ENCODE results near the gene L1CAM. TPM values are rescaled to one million over a fixed set of nuclear protein-coding genes. Genes with fewer than 3 reads are reported as not detected.
A peak's percentile ranks its signal among the peaks of the same experiment; 100 is the strongest.

L1CAM gene
- total RNA-seq, 3 donors from 2014 or later, result 0.29 to 1.8 (median 0.66) TPM

DNA sequence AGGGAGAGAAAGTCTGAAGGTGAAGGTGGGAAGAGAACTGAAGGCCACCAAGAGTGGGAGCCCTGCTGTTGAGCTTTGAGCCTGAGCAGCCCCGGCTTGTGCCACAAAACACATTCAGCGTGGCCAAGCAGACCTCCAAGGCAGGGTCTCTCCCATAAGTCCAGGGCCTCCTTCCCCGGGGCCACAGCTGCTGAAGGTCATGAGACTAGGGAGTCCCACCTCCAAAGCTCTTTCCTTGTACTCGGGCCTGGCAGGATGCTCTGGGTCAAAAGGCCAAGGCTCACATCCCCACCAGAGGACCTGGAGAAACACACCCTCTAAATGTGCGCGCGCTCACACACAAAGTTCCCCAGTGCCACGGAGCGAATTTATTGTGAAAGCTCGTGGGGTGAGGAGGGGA, 43.6 kb upstream of the L1CAM start:
- intact Hi-C loops (cut with DNase I; ENCODE audit: low total_unique reads), result no loop called here
- Histone ChIP-seq H3K27ac (peak overlapping the region; percentile 14 to 35), H3K4me1 (no peaks in the 10 kb centered on the region)

DNA sequence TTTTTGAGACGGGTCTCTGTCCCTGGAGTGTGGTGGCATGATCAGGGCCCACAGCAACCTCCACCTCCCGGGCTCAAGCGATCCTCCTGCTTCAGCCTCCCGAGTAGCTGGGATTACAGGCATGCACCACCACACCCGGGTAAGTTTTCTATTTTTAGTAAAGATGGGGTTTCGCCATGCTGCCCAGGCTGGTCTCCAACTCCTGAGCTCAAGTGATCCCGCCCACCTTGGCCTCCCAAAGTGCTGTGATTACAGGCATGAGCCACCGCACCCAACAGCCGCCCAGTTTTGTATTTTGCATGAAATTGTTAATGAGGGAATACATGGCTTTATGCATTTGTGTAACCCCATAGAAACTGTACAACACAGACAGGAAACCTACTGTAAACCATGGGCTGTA, 42.9 kb upstream of the L1CAM start:
- no peak for DNase-seq (ENCODE audit: low spot score in 2 of 2)
- no peaks in the 10 kb centered on the region for H3K9me3 ChIP-seq
- peak overlapping the region; percentile 87 to 88 for H3K27ac ChIP-seq
- no peak for TF ChIP-seq POLR2AphosphoS5 (IDR thresholded peaks at IDR 0.05)
- TF ChIP-seq, protein P1, sequence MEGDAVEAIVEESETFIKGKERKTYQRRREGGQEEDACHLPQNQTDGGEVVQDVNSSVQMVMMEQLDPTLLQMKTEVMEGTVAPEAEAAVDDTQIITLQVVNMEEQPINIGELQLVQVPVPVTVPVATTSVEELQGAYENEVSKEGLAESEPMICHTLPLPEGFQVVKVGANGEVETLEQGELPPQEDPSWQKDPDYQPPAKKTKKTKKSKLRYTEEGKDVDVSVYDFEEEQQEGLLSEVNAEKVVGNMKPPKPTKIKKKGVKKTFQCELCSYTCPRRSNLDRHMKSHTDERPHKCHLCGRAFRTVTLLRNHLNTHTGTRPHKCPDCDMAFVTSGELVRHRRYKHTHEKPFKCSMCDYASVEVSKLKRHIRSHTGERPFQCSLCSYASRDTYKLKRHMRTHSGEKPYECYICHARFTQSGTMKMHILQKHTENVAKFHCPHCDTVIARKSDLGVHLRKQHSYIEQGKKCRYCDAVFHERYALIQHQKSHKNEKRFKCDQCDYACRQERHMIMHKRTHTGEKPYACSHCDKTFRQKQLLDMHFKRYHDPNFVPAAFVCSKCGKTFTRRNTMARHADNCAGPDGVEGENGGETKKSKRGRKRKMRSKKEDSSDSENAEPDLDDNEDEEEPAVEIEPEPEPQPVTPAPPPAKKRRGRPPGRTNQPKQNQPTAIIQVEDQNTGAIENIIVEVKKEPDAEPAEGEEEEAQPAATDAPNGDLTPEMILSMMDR (IDR thresholded peaks at IDR 0.05), result no peak
- TF ChIP-seq POLR2A (IDR thresholded peaks at IDR 0.05), result no peak
- H3K4me1 ChIP-seq, result no peaks in the 10 kb centered on the region
- intact Hi-C loops (cut with DNase I; ENCODE audit: low total_unique reads), result no loop called here
- peaks cover 0 to 33% of the 10 kb centered on the region in 2 donors for H3K27me3 ChIP-seq
- no peaks in the 10 kb centered on the region for H3K36me3 ChIP-seq
- peak overlapping the region in 1 of 3 donors; percentile 63 for H3K4me3 ChIP-seq

More for the DNA sequence above, 43.6 kb upstream of the L1CAM start:
- no peaks in the 10 kb centered on the region for H3K36me3 ChIP-seq
- peaks cover 0 to 28% of the 10 kb centered on the region in 2 donors for H3K27me3 ChIP-seq
- no peak for TF ChIP-seq POLR2A (IDR thresholded peaks at IDR 0.05)
- no peak for TF ChIP-seq POLR2AphosphoS5 (IDR thresholded peaks at IDR 0.05)
- TF ChIP-seq, protein P1 (IDR thresholded peaks at IDR 0.05), result no peak
- no peak overlapping the region for H3K4me3 ChIP-seq
- DNase-seq (ENCODE audit: low spot score in 2 of 2), result no peak
- no peaks in the 10 kb centered on the region for H3K9me3 ChIP-seq

- intact Hi-C loops (cut with DNase I; ENCODE audit: low total_unique reads), result no loop called here
- peak in 2 of 3 donors; percentile 48 to 52 for TF ChIP-seq POLR2AphosphoS5 (IDR thresholded peaks at IDR 0.05)
- no peak for TF ChIP-seq POLR2A (IDR thresholded peaks at IDR 0.05)
- TF ChIP-seq, protein P1 (IDR thresholded peaks at IDR 0.05), result no peak
- H3K9me3 ChIP-seq, result no peaks in the 10 kb centered on the region
- H3K4me3 ChIP-seq, result peak overlapping the region; percentile 49 to 70 (median 63)
- peak overlapping the region; percentile 87 to 88 for H3K27ac ChIP-seq
- no peaks in the 10 kb centered on the region for H3K36me3 ChIP-seq
- DNase-seq (ENCODE audit: low spot score in 2 of 2), result peak; percentile 92 to 97
- H3K4me1 ChIP-seq, result no peaks in the 10 kb centered on the region
- peaks cover 0 to 35% of the 10 kb centered on the region in 2 donors for H3K27me3 ChIP-seq
Observed at GRCh38 chrX:153927922-153928760, 42.2 kb upstream of the L1CAM start.

- Histone ChIP-seq H3K4me1 (no peaks in the 10 kb centered on the region), H3K27ac (peak overlapping the region; percentile 87 to 88), H3K4me3 (peak overlapping the region; percentile 49 to 70 (median 63)), H3K9me3 (no peaks in the 10 kb centered on the region), H3K36me3 (no peaks in the 10 kb centered on the region), H3K27me3 (peaks cover 0 to 38% of the 10 kb centered on the region in 2 donors)
- intact Hi-C loops (cut with DNase I; ENCODE audit: low total_unique reads), result no loop called here
- TF ChIP-seq, protein P1 (IDR thresholded peaks at IDR 0.05), result no peak
- TF ChIP-seq POLR2AphosphoS5 (IDR thresholded peaks at IDR 0.05), result no peak
- TF ChIP-seq POLR2A (IDR thresholded peaks at IDR 0.05), result no peak
- DNase-seq (ENCODE audit: low spot score in 2 of 2), result no peak
Observed at GRCh38 chrX:153927672-153927921, 41.6 kb upstream of the L1CAM start.

DNA sequence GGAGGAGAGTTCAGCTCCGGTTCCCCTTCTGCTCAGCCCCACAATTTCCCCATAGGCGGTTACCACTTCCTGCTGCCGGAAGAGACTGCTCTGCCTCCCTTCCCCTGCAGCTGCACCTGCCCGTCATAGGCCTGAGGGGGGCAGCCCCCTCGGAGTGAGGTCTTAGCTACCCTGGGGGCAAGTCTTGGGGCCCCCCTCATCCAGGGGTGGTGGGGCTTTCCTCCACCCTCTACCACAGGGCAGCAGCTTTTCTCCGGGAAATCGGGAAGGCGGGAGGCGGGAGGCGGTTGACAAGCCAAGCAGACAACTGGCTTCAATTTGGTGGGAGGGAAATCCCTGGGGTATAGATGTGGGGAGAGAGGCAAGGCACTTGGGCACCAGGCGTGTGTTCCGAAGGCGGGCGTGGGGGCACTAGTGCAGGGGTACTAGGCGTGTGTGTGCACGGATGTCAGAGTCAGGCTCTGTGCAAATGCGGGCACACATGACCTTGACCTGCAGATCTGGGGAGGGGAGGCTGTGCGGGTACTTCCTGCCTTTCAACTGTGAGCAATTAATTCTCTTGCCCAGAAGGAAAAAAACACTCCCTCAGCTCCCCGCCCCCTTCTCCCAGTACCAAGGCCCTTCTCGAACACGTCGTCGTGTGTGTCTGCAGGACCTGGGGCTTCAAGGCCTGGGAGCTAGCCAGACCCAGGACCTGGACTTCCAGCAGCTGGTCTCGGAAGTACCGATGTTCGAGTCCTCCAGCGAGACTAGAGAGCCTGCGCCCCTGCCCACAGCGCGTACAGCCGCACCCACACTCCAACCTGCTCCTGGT, 41.1 kb upstream of the L1CAM start:
- H3K27me3 ChIP-seq, result peaks cover 0 to 40% of the 10 kb centered on the region in 2 donors
- H3K4me3 ChIP-seq, result peak overlapping the region; percentile 49 to 70 (median 63)
- peak in 1 of 2 donors; percentile 37 for DNase-seq (ENCODE audit: low spot score in 2 of 2)
- no peaks in the 10 kb centered on the region for H3K36me3 ChIP-seq
- TF ChIP-seq, protein P1 (IDR thresholded peaks at IDR 0.05), result no peak
- TF ChIP-seq POLR2AphosphoS5 (IDR thresholded peaks at IDR 0.05) (no peak), POLR2A (IDR thresholded peaks at IDR 0.05) (no peak)
- peak overlapping the region; percentile 87 to 88 for H3K27ac ChIP-seq
- intact Hi-C loops (cut with DNase I; ENCODE audit: low total_unique reads), result no loop called here
- no peaks in the 10 kb centered on the region for H3K9me3 ChIP-seq
- H3K4me1 ChIP-seq, result no peaks in the 10 kb centered on the region
